ENCODE data around the gene IL15RA. TPM values are rescaled to one million over a fixed set of nuclear protein-coding genes. Genes with fewer than 3 reads are reported as not detected.
A peak's percentile ranks its signal among the peaks of the same experiment; 100 is the strongest.
"Not testable (repeated sequence)": the region's sequence is repeated elsewhere in the genome, so short reads cannot be mapped to it uniquely, and the experiment has no call there.

IL15RA gene
- total RNA-seq, 4 donors from 2014 or later = 17.7 to 21.9 (median 20.6) TPM

DNA sequence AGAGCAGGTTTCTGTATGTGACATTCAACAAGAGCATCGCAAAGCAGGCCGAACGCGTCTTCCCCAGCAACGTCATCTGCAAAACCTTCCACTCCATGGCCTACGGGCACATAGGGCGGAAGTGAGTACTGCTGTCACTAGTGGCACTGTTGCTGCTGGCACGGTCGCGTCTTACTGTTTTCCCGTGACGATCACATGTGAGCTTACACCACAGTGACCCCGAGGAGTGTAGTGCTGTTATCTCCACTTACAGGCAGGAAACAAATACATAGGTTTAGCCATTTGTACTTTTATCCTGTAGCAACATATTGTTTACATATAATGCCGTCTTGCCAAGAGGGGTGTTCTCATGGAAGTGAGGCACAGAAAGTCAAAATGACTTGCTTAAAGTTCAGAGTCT lies 61.9 kb downstream of the IL15RA start:
- TF ChIP-seq POLR2A (IDR thresholded peaks at IDR 0.05) = no peak
- TF ChIP-seq EP300 (IDR thresholded peaks at IDR 0.05) = no peak
- TF ChIP-seq, protein P1, sequence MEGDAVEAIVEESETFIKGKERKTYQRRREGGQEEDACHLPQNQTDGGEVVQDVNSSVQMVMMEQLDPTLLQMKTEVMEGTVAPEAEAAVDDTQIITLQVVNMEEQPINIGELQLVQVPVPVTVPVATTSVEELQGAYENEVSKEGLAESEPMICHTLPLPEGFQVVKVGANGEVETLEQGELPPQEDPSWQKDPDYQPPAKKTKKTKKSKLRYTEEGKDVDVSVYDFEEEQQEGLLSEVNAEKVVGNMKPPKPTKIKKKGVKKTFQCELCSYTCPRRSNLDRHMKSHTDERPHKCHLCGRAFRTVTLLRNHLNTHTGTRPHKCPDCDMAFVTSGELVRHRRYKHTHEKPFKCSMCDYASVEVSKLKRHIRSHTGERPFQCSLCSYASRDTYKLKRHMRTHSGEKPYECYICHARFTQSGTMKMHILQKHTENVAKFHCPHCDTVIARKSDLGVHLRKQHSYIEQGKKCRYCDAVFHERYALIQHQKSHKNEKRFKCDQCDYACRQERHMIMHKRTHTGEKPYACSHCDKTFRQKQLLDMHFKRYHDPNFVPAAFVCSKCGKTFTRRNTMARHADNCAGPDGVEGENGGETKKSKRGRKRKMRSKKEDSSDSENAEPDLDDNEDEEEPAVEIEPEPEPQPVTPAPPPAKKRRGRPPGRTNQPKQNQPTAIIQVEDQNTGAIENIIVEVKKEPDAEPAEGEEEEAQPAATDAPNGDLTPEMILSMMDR (IDR thresholded peaks at IDR 0.05) = no peak
- no peak for TF ChIP-seq POLR2AphosphoS5 (IDR thresholded peaks at IDR 0.05)
- 93% methylated on average over 5 of the region's 14 CpGs; no CpG with 5 or more reads in 1 of the 2 donors for WGBS, 2 donors (ENCODE audit: low coverage in 1 of 2)
- Histone ChIP-seq H3K36me3 (peaks cover 0 to 100% of the 10 kb centered on the region in 2 donors), H3K27ac (no peak overlapping the region), H3K27me3 (no peaks in the 10 kb centered on the region), H3K4me1 (peaks cover 0 to under 1% (median 0%) of the 10 kb centered on the region in 3 donors), H3K9me3 (no peaks in the 10 kb centered on the region), H3K4me3 (no peak overlapping the region)
- no peak for ATAC-seq

DNA sequence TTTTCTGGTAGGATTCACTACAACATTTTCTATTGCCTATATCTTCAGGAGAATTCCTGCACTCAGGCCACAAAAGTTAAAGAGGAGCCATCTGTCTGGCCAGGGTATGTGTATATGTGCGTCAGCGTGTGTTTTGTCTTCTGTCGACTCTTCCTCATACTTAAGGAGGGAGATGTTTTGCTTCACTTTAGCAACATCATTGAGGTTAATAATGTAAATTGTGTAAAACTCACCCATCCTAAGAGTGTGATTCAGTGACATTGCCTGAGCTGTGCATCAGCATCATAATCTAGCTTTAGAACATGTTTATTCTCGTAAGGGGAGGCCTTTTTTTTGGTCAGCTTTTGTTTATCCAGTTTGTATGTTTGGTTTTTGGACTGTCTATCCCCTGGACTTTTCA lies 63.6 kb downstream of the IL15RA start:
- peaks cover 0 to 100% of the 10 kb centered on the region in 2 donors for H3K36me3 ChIP-seq
- no peak for ATAC-seq

DNA sequence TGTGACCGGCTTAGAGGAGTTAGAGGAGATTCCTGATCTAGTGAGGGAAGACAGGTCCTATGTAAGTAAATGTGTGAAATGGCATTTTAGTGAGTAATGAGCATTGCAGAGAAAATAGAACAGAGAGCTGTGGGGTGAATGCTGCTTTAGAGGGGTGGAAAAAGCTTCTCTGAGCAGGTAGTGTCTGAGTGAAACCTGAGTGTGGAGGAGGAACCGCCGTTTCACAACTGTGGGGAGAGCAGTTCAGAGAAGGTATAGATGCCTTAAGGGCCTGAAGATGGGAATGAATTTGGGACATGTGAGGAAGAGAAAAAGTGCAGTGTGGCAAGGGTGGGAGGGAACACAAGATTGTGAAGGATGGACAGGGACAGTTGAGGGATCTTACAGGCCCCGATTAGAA lies 65.7 kb downstream of the IL15RA start:
- peaks cover 0 to 100% of the 10 kb centered on the region in 2 donors for H3K36me3 ChIP-seq
- no peaks in the 10 kb centered on the region for H3K27me3 ChIP-seq
- peaks cover 0 to 6% (median 0%) of the 10 kb centered on the region in 3 donors for H3K4me1 ChIP-seq
- 94 to 98% methylated on average over 3 of the region's 4 CpGs for WGBS, 2 donors (ENCODE audit: low coverage in 1 of 2)
- TF ChIP-seq, protein P1 (IDR thresholded peaks at IDR 0.05) = no peak
- no peak for TF ChIP-seq EP300 (IDR thresholded peaks at IDR 0.05)
- TF ChIP-seq POLR2AphosphoS5 (IDR thresholded peaks at IDR 0.05) = no peak
- no peak for TF ChIP-seq POLR2A (IDR thresholded peaks at IDR 0.05)
- H3K27ac ChIP-seq = no peak overlapping the region
- H3K4me3 ChIP-seq = no peak overlapping the region
- no peaks in the 10 kb centered on the region for H3K9me3 ChIP-seq
- ATAC-seq = no peak

More for the DNA sequence above, 63.6 kb downstream of the IL15RA start:
- H3K4me1 ChIP-seq = peaks cover 0 to 6% (median 0%) of the 10 kb centered on the region in 3 donors
- 85 to 89% methylated on average over 4 of the region's 4 CpGs for WGBS, 2 donors (ENCODE audit: low coverage in 1 of 2)
- no peak overlapping the region for H3K27ac ChIP-seq
- no peaks in the 10 kb centered on the region for H3K9me3 ChIP-seq
- TF ChIP-seq EP300 (IDR thresholded peaks at IDR 0.05) (no peak), POLR2A (IDR thresholded peaks at IDR 0.05) (no peak), POLR2AphosphoS5 (IDR thresholded peaks at IDR 0.05) (no peak)
- TF ChIP-seq, protein P1 (IDR thresholded peaks at IDR 0.05) = no peak
- no peaks in the 10 kb centered on the region for H3K27me3 ChIP-seq
- no peak overlapping the region for H3K4me3 ChIP-seq

DNA sequence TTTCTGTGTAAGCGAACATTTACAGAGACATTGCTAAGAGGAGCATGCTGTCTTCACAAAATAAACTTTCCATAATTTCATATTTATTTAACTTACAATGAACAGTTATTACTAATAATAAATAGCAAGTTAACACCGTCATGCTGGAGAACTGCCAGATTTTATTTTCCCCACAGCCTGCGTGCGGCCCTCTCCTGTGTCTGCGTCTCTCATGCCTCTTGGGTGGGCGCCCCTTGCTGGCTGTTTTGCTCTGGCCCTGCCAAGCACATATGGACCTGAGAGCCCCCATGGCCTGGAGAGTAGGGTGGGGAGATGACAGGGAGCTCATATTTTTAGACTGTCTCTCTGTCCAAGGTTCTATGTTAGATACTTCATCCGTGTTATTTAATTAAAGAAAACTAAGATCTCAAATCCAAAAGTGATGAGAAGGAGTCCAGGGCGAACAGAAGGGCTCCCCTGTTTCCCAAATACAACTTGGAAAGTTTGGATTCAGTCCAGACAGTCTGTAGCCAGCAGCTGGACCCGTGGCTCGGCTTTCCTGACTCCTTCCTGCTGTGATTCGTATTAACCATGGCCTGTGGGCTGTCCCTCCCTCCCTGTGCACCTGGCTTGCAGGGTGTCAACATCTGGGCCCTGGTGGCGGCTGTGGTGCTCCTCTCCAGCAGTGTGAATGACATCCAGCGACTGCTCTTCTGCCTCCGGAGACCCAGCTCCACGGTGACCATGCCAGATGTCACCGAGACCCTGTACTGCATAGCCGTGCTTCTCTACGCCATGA lies 66.8 kb downstream of the IL15RA start:
- peak overlapping the region in 2 of 4 donors; percentile 19 to 59 for H3K27ac ChIP-seq
- H3K27me3 ChIP-seq = no peaks in the 10 kb centered on the region
- no peak overlapping the region for H3K4me3 ChIP-seq
- H3K4me1 ChIP-seq = peaks cover 0 to 16% (median 0%) of the 10 kb centered on the region in 3 donors
- no peaks in the 10 kb centered on the region for H3K9me3 ChIP-seq
- no peak for TF ChIP-seq POLR2AphosphoS5 (IDR thresholded peaks at IDR 0.05)
- TF ChIP-seq, protein P1 (IDR thresholded peaks at IDR 0.05) = no peak
- TF ChIP-seq EP300 (IDR thresholded peaks at IDR 0.05) = no peak
- TF ChIP-seq POLR2A (IDR thresholded peaks at IDR 0.05) = no peak
- WGBS, 2 donors (ENCODE audit: low coverage in 1 of 2) = 48 to 52% methylated on average over 9 to 11 of the region's 18 CpGs
- H3K36me3 ChIP-seq = peaks cover 0 to 98% of the 10 kb centered on the region in 2 donors
- ATAC-seq = peak; percentile 47

DNA sequence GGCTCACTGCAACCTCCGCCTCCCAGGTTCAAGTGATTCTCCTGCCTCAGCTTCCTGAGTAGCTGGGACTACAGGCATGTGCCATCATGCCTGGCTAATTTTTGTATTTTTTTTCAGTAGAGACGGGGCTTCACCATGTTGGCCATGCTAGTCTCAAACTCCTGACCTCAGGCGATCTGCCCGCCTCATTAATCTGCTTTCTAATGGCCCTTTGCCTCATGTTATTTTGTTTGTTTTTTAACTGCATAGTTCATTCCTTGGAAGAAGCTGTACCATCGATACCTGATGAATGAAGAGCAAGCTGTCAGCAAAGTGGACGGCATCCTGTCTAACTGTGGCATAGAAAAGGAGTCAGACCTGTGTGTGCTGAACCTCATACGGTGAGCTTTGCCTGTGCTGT lies 68.7 kb downstream of the IL15RA start:
- not testable (repeated sequence) for H3K27ac ChIP-seq, H3K4me3 ChIP-seq, H3K9me3 ChIP-seq, H3K27me3 ChIP-seq, ATAC-seq
- Histone ChIP-seq H3K4me1 (peaks cover 0 to 20% (median 0%) of the 10 kb centered on the region in 3 donors), H3K36me3 (peaks cover 0 to 83% of the 10 kb centered on the region in 2 donors)
- 94 to 100% methylated on average over 1 to 3 of the region's 7 CpGs for whole genome bisulfite sequencing, 2 donors (ENCODE audit: low coverage in 1 of 2)

Measured in gastroesophageal sphincter (tissue), 4 donors.